ENCODE data around the gene CREM.
A peak's percentile ranks its signal among the peaks of the same experiment; 100 is the strongest.

CREM gene

DNA sequence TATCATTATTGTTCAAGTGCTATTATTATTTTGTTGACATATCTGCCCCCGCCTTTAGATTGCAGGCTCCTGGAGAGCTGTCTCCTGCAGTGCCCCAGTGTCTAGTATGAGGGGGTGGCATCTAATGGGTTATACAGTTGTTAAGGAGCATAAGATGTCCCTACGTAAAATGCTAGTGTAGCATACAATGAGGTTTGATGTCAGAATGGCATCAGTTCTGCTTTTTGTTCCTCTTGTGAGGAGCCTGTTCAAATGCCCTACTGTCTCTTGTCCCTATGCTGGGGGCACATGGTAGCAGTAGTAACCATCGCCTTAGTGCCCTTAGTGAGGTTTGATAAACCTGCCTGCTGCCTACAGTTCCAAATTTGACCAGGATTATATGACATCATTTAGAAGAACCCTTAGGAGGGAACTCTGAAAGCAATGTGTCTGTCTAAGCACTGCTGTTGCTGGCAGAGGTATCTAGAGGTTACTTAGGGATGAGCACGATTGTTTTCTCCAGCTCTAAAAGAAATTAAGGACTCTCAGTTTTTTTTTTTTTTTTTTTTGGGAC lies 9.7 kb downstream of the CREM start:
- DNase-seq = no peak

GRCh38 chr10:35140126-35140525 lies 13.5 kb downstream of the CREM start:
- DNase-seq = no peak

DNA sequence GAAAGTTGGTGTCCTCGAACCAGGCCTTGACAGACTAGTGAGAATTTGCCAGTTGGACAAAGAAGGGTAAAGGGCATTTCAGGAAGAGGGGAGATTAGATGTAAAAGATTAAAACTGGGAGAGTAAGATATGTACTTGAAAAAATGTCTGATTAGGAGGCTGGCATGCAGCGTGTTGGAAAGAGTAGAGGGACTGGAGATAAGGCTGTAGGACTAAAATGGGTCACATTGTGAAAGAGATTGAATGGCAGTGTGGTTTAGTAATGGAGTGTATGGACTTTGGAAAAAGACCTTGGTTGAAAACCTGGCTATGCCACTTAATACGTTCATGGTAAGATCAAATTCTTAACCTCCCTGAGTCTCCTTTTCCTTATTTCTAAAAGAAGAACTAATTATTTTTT lies 14.1 kb downstream of the CREM start:
- no peak for DNase-seq

DNA sequence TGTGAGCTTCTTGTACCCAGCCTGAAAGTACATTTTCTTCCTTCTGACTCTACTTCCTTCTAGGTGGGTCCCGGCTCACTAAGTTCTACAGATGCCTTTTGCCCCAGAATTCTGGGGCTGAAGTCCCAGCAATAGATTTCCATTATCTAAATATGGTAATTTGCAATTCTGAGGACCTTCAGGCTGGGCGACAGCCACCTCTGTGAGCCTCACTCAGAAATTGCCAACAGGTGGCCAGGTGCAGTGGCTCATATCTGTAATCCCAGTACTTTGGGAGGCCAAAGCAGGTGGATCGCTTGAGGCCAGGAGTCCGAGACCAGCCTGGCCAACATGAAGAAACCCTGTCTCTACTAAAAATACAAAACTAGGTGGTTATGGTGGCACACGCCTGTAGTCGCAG lies 23.7 kb downstream of the CREM start:
- no peak for DNase-seq

- DNase-seq = no peak
These were observed 26.3 kb downstream of the CREM start for GRCh38 chr10:35152992-35153391.

GRCh38 chr10:35153716-35154115 lies 27.1 kb downstream of the CREM start:
- no peak for DNase-seq

DNA sequence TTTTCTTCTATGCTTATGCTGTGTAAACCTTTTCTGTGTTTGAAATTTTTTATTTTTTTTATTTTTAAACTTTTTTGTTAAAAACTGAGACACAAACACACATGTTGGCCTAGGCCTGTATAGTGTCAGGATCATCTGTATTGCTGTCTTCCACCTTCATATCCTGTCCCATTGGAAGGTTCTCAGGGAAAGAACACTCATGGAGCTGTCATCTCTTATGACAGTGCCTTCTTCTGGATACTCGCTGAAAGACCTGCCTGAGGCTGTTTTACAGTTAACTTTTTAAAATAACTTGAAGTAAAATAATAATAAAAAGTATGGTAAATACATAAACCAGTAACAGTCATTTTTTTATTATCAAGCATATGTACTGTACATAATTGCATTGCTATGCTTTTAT lies 34.1 kb downstream of the CREM start:
- no peak for DNase-seq

GRCh38 chr10:35161906-35162305 lies 35.3 kb downstream of the CREM start:
- no peak for DNase-seq

DNA sequence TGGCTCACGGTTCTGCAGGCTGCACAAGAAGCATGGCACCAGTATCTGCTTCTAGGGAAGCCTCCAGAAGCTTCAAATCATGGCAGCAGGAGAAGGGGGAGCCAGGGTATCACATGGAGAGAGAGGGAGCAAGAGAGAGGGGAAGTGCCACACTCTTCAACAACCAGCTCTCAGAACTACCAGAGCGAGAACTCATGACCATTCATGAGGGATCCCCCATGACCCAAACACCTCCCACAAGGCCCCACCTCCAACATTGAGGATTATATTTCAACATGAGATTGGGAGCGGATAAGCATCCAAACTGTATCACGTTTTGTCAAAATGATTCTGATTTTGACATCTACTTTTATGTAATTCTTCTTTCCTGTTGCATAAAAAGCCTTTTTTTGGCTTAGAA lies 38.5 kb downstream of the CREM start:
- no peak for DNase-seq

DNA sequence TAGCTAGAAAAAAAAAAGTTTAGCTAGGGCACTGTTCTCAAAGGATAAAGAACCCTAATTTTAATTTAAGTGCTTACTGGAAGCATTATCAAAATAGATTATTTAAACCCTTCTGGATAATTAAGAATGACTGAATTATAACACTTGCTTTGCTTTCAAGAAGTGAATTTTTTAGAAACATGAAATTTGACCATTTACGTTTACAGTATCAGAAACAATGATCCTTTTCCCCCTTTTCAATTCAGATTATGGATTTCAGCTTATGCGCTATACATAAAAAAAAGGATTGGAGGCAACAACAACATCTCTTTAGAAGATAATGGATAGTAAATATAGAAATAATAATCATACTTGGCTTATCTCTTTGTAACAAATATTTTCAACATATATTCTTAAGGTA lies 39.2 kb downstream of the CREM start:
- no peak for DNase-seq

DNA sequence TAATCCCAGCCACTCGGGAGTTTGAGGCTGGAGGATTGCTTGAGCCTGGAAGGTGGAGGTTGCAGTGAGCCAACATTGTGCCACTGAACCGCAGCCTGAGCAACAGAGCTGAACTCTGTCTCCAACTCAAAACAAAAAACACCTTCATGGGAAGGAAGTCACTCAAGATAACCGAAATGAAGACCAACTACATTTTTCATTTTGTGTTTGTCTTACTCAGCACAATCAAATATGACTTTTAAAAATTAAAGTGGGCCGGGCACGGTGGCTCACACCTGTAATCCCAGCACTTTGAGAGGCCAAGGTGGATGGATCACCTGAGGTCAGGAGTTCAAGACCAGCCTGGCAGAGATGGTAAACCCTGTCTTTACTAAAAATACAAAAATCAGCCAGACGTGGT lies 40.0 kb downstream of the CREM start:
- no peak for DNase-seq

- DNase-seq = no peak
These were observed 40.7 kb downstream of the CREM start for GRCh38 chr10:35167342-35167741.

GRCh38 chr10:35172146-35172545 lies 45.5 kb downstream of the CREM start:
- no peak for DNase-seq

- no peak for DNase-seq
These were observed 45.9 kb downstream of the CREM start for GRCh38 chr10:35172574-35172973.

DNA sequence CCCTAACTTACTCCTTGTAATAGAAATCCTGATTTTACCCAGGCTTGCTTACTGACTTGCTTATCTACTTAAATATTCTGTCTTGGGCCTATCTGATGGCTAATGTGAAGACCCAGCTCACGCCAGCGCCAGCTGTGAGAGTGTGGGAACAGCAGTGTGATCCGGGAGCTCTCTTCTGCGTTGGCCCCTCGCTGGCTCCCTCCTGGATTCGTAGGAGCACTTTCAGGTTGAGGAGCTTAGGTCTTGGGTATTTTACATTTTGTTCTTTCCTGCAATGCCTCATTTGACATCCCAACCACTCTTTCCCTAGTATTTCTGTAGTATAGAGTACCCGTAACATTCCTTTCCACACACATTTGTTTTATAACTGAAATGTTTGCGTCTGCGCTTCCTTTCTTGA lies 51.7 kb downstream of the CREM start:
- DNase-seq = no peak

- no peak for DNase-seq
These were observed 56.2 kb downstream of the CREM start for GRCh38 chr10:35182631-35183510.

- DNase-seq = no peak
These were observed 58.0 kb downstream of the CREM start for GRCh38 chr10:35184527-35185171.

- no peak for DNase-seq
These were observed 58.8 kb downstream of the CREM start for GRCh38 chr10:35185260-35186034.

GRCh38 chr10:35188954-35189353 lies 62.3 kb downstream of the CREM start:
- DNase-seq = no peak

DNA sequence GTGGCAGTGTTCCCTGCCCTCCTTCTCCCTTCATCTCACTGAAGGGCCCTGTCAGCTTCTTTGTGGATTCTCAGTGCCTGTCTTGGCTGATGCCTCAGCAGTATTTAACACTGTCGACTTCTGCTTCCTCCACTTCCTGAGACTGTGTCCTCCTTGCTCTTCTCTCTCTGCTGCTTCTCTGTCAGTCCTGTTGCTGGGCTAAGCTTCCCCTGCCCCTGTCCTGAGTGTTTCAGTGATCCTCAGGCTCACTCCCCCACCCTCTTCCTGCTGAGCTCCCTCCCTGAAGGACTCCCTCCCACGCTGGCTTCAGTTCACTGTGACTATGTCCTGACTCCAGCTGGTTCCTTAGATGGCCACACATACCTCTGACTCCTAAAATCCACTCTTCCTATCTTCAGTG lies 64.9 kb downstream of the CREM start:
- no peak for DNase-seq

DNA sequence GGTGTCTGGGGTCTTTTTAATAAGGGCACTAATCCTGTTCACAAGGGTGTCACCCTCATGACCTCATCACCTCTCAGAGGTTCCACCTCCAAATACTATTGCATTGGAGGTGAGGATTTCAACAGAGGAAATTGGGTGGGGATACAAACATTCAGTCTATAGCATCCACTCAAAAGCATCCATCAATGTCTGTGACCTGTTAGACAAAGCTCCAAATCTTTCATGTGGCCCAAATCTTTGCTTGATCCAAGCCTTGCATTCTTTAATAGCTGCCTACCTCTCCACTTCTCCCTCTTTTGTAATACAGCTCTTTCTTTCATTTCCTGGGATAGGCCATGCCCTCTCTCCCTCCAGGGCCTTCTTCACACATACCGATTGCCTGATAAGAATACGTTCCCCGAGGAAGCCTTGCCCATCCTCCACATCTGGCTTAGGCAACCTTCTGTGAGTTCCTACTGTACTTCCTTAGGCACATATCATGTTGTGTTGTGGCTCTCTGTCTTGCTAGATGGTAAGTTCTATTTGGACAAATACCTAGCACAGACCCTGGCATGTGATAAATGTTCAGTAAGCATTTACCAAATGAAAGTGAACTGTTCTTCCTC lies 66.1 kb downstream of the CREM start:
- DNase-seq = no peak

GRCh38 chr10:35194471-35194870 lies 67.8 kb downstream of the CREM start:
- DNase-seq = no peak

- DNase-seq = peak in 1 of 2 experiments; percentile 13
These were observed 68.3 kb downstream of the CREM start for GRCh38 chr10:35194906-35195305.

Data from SW 1271 (cell line).